HEK293T (cell line): ENCODE results near the gene PYY.

Experiments
- ARNT ChIP-seq: fragments of 450-650 bp; IDR thresholded peaks from 2 replicates; pipeline ENCODE4 v1.6.1; 2017; ENCODE audit warnings: mild to moderate bottlenecking
- CTBP1 ChIP-seq: fragments of 450-650 bp; IDR thresholded peaks from 2 replicates; pipeline ENCODE4 v1.6.1; 2016; ENCODE audit warnings: borderline replicate concordance
- FOXK2 ChIP-seq: fragments of 450-650 bp; IDR thresholded peaks from 2 replicates; pipeline ENCODE4 v1.6.1; 2016; ENCODE audit warnings: mild to moderate bottlenecking
- FOXM1 ChIP-seq: fragments of 450-650 bp; IDR thresholded peaks from 2 replicates; pipeline ENCODE4 v1.6.1; 2017; ENCODE audit warnings: mild to moderate bottlenecking, borderline replicate concordance
- SUZ12 ChIP-seq: fragments of 450-650 bp; IDR thresholded peaks from 2 replicates; pipeline ENCODE4 v1.6.1; 2016; ENCODE audit warnings: mild to moderate bottlenecking
- ZNF384 ChIP-seq: fragments of 450-650 bp; IDR thresholded peaks from 2 replicates; pipeline ENCODE4 v1.6.1; 2016

- TF ChIP-seq CTBP1 (no peak), ZNF384 (no peak), SUZ12 (no peak), FOXM1 (no peak), FOXK2 (no peak), ARNT (no peak)
Observed at GRCh38 chr17:43939886-43940285, 13.9 kb downstream of the PYY start.
